SIG-M5 (cell line): ENCODE results near the gene ZNF500.
"Not testable (repeated sequence)": the region's sequence is repeated elsewhere in the genome, so short reads cannot be mapped to it uniquely, and the experiment has no call there.

Experiments used
- DNase-seq: peaks from one replicate; lab custom pipeline; 2025; lab: John Stamatoyannopoulos, UW

ZNF500 gene

GRCh38 chr16:4796982-4797804, 30.2 kb upstream of the ZNF500 start:
- no peak for DNase-seq

GRCh38 chr16:4795828-4796572, 29.0 kb upstream of the ZNF500 start:
- DNase-seq: no peak

- no peak for DNase-seq
Observed at GRCh38 chr16:4795181-4795827, 28.3 kb upstream of the ZNF500 start, which contains the start of gene SMIM22. Gene SMIM22, plus strand, starts transcription at chr16:4795369. Its CDS starts 366 bp downstream, at chr16:4795735.

GRCh38 chr16:4792951-4793513, 26.1 kb upstream of the ZNF500 start:
- DNase-seq: no peak

GRCh38 chr16:4790871-4791270, 23.9 kb upstream of the ZNF500 start:
- no peak for DNase-seq

GRCh38 chr16:4790261-4790660, 23.3 kb upstream of the ZNF500 start:
- DNase-seq: no peak

GRCh38 chr16:4788910-4789309, 21.9 kb upstream of the ZNF500 start:
- no peak for DNase-seq

GRCh38 chr16:4788489-4788889, 21.5 kb upstream of the ZNF500 start:
- DNase-seq: no peak

- DNase-seq: no peak
Observed at GRCh38 chr16:4787627-4788482, 20.9 kb upstream of the ZNF500 start, which contains the start of gene SEPTIN12. Gene SEPTIN12, minus strand, starts transcription at chr16:4788345. Its CDS starts 700 bp downstream, at chr16:4787645.

GRCh38 chr16:4787068-4787467, 20.1 kb upstream of the ZNF500 start:
- no peak for DNase-seq

GRCh38 chr16:4785758-4786433, 18.9 kb upstream of the ZNF500 start:
- DNase-seq: no peak

GRCh38 chr16:4784444-4784987, 17.6 kb upstream of the ZNF500 start:
- not testable (repeated sequence) for DNase-seq

GRCh38 chr16:4783951-4784336, 17.0 kb upstream of the ZNF500 start:
- no peak for DNase-seq

- DNase-seq: no peak
Observed at GRCh38 chr16:4783251-4783950, 16.4 kb upstream of the ZNF500 start.

GRCh38 chr16:4780235-4780634, 13.3 kb upstream of the ZNF500 start:
- DNase-seq: no peak

- no peak for DNase-seq
Observed at GRCh38 chr16:4778050-4778392, 11.1 kb upstream of the ZNF500 start.

GRCh38 chr16:4777339-4778049, 10.5 kb upstream of the ZNF500 start:
- DNase-seq: no peak

- no peak for DNase-seq
Observed at GRCh38 chr16:4776141-4776705, 9.3 kb upstream of the ZNF500 start.

- DNase-seq: no peak
Observed at GRCh38 chr16:4775005-4775404, 8.0 kb upstream of the ZNF500 start.
